Hepatocyte (in vitro differentiated cells): ENCODE measurements around the gene CRELD2. TPM values are rescaled to one million over a fixed set of nuclear protein-coding genes. Genes with fewer than 3 reads are reported as not detected.
A peak's percentile ranks its signal among the peaks of the same experiment; 100 is the strongest.

Experiments
- DNase-seq: peaks from one replicate; pipeline ENCODE4 v3.0.0-alpha.2; 2016; ENCODE audit warnings: low spot score
- H2AFZ ChIP-seq: fragments of 200-600 bp; sonication (generic); 2 replicates; pipeline ENCODE4 v1.6.0; 2016; ENCODE audit warnings: antibody characterized with exemption, mild to moderate bottlenecking
- H3K27ac ChIP-seq: fragments of 200-600 bp; sonication (generic); 2 replicates; pipeline ENCODE4 v1.5.1; 2016; ENCODE audit warnings: mild to moderate bottlenecking
- H3K27me3 ChIP-seq: fragments of 200-600 bp; sonication (generic); 2 replicates; pipeline ENCODE4 v1.6.1; 2016
- H3K36me3 ChIP-seq: fragments of 200-600 bp; sonication (generic); replicated peaks from 2 replicates; pipeline ENCODE4 v1.5.1; 2016; ENCODE audit warnings: low read depth; ENCODE audit not compliant: insufficient read depth
- H3K4me1 ChIP-seq: fragments of 200-600 bp; sonication (generic); 2 replicates; pipeline ENCODE4 v1.5.1; 2016; ENCODE audit warnings: mild to moderate bottlenecking, moderate library complexity; ENCODE audit not compliant: insufficient read depth
- H3K4me2 ChIP-seq: fragments of 200-600 bp; sonication (generic); 2 replicates; pipeline ENCODE4 v1.6.0; 2016
- H3K4me3 ChIP-seq: fragments of 200-600 bp; sonication (generic); 2 replicates; pipeline ENCODE4 v1.5.1; 2016; ENCODE audit warnings: mild to moderate bottlenecking
- H3K79me2 ChIP-seq: fragments of 200-600 bp; sonication (generic); 2 replicates; pipeline ENCODE4 v1.6.0; 2017; ENCODE audit warnings: mild to moderate bottlenecking
- H3K9me2 ChIP-seq: fragments of 200-600 bp; sonication (generic); replicated peaks from 2 replicates; pipeline ENCODE4 v1.6.0; 2017; ENCODE audit warnings: mild to moderate bottlenecking; ENCODE audit not compliant: insufficient read depth
- H3K9me3 ChIP-seq: fragments of 200-600 bp; sonication (generic); 2 replicates; pipeline ENCODE4 v1.5.1; 2016; ENCODE audit warnings: low read depth, mild to moderate bottlenecking
- H4K20me1 ChIP-seq: fragments of 200-600 bp; sonication (generic); 2 replicates; pipeline ENCODE4 v1.6.0; 2016; ENCODE audit warnings: mild to moderate bottlenecking; ENCODE audit not compliant: insufficient read depth, poor library complexity, severe bottlenecking
- CTCF ChIP-seq: fragments of 200-600 bp; sonication (generic); IDR thresholded peaks from 2 replicates; pipeline ENCODE4 v1.5.1; 2016; ENCODE audit warnings: antibody characterized with exemption, mild to moderate bottlenecking; ENCODE audit not compliant: poor library complexity
- EZH2 ChIP-seq: fragments of 200-600 bp; sonication (generic); IDR thresholded peaks from 2 replicates; pipeline ENCODE4 v1.6.1; 2016; ENCODE audit warnings: antibody characterized with exemption, mild to moderate bottlenecking, borderline replicate concordance
- EZH2phosphoT487 ChIP-seq: fragments of 200-600 bp; sonication (generic); IDR thresholded peaks from one replicate; pipeline ENCODE4 v1.6.1; 2018; ENCODE audit warnings: antibody characterized with exemption, mild to moderate bottlenecking, low read depth, moderate library complexity; ENCODE audit not compliant: unreplicated experiment, severe bottlenecking
- WGBS: methylation state at CpG from one replicate; pipeline ENCODE4 v1.1.6; 2016; ENCODE audit warnings: low lambda C conversion rate; ENCODE audit errors: missing lambda C conversion rate; 5-methylcytosine and 5-hydroxymethylcytosine counted together
- polyA plus RNA-seq: library from polyadenylated mRNA; unstranded; fragments of >200 nt; fragmentation: Nextera tagmentation; extraction: Ambion mirVana; gene quantifications from 2 replicates; pipeline ENCODE4 v1.2.1, GENCODE V29; 2016
- total RNA-seq: library from RNA; depleted of rRNA; stranded (reverse); fragments of >200 nt; gene quantifications from 2 replicates; pipeline ENCODE4 v1.2.3, GENCODE V29; 2014

The CRELD2 gene
- total and polyA plus RNA-seq, 2 experiments from 2014 or later = 79.7 to 129 TPM

- Histone ChIP-seq H3K9me2 (no peaks in the 10 kb centered on the region), H3K79me2 (peaks cover 35% of the 10 kb centered on the region), H3K27me3 (no peaks in the 10 kb centered on the region), H3K9me3 (no peaks in the 10 kb centered on the region), H3K4me1 (peaks cover 37% of the 10 kb centered on the region), H3K36me3 (no peaks in the 10 kb centered on the region), H4K20me1 (peaks cover 43% of the 10 kb centered on the region), H3K27ac (peak overlapping the region; percentile 94), H3K4me3 (peak overlapping the region; percentile 96), H2AFZ (no peak overlapping the region), H3K4me2 (peak overlapping the region; percentile 95)
- 2% methylated on average over 35 of the region's 49 CpGs for WGBS
- no peak for DNase-seq
- TF ChIP-seq EZH2 (no peak), EZH2phosphoT487 (no peak), CTCF (no peak)
Measured at GRCh38 chr22:49961601-49962011, 43.2 kb downstream of the CRELD2 start.

- Histone ChIP-seq H3K27me3 (no peaks in the 10 kb centered on the region), H3K9me2 (no peaks in the 10 kb centered on the region), H3K27ac (peak overlapping the region; percentile 94), H4K20me1 (peaks cover 43% of the 10 kb centered on the region), H3K36me3 (no peaks in the 10 kb centered on the region), H3K79me2 (peaks cover 35% of the 10 kb centered on the region), H3K4me3 (peak overlapping the region; percentile 96), H3K9me3 (no peaks in the 10 kb centered on the region), H3K4me2 (peak overlapping the region; percentile 95), H2AFZ (no peak overlapping the region), H3K4me1 (peaks cover 43% of the 10 kb centered on the region)
- WGBS = 12% methylated on average over 14 of the region's 70 CpGs
- TF ChIP-seq CTCF = no peak
- TF ChIP-seq EZH2phosphoT487 = no peak
- no peak for TF ChIP-seq EZH2
- DNase-seq = peak; percentile 94
Measured at GRCh38 chr22:49962012-49962750, 43.7 kb downstream of the CRELD2 start.

GRCh38 chr22:49962751-49963646, 44.6 kb downstream of the CRELD2 start:
- TF ChIP-seq EZH2phosphoT487 (no peak), EZH2 (no peak)
- H3K79me2 ChIP-seq = peaks cover 35% of the 10 kb centered on the region
- DNase-seq = peak; percentile 30
- H3K4me1 ChIP-seq = peaks cover 49% of the 10 kb centered on the region
- H3K4me2 ChIP-seq = peak overlapping the region; percentile 95
- H2AFZ ChIP-seq = no peak overlapping the region
- no peaks in the 10 kb centered on the region for H3K9me2 ChIP-seq
- peaks cover 43% of the 10 kb centered on the region for H4K20me1 ChIP-seq
- H3K27me3 ChIP-seq = no peaks in the 10 kb centered on the region
- H3K4me3 ChIP-seq = peak overlapping the region; percentile 26
- H3K27ac ChIP-seq = peak overlapping the region; percentile 94
- H3K9me3 ChIP-seq = no peaks in the 10 kb centered on the region
- 81% methylated on average over 43 of the region's 63 CpGs for WGBS
- H3K36me3 ChIP-seq = no peaks in the 10 kb centered on the region
